Smooth muscle cell (in vitro differentiated cells): ENCODE measurements around the gene KCNH1. TPM values are rescaled to one million over a fixed set of nuclear protein-coding genes. Genes with fewer than 3 reads are reported as not detected.

Experiments used
- DNase-seq: peaks from one replicate; lab custom pipeline; 2025; ENCODE audit not compliant: unreplicated experiment; lab: John Stamatoyannopoulos, UW
- H2AFZ ChIP-seq: fragments of 200-600 bp; sonication (generic); 2 replicates; pipeline ENCODE4 v1.6.0; 2016; ENCODE audit warnings: antibody characterized with exemption, low read depth, mild to moderate bottlenecking
- H3F3A ChIP-seq: fragments of 200-600 bp; sonication (generic); 2 replicates; pipeline ENCODE4 v1.6.0; 2017; ENCODE audit warnings: antibody characterized with exemption, low read depth
- H3K27ac ChIP-seq: fragments of 200-600 bp; sonication (generic); 2 replicates; pipeline ENCODE4 v1.5.1; 2016; ENCODE audit warnings: low read depth, mild to moderate bottlenecking
- H3K27me3 ChIP-seq: fragments of 200-600 bp; sonication (generic); 2 replicates; pipeline ENCODE4 v1.6.1; 2016; ENCODE audit warnings: low read depth, mild to moderate bottlenecking
- H3K36me3 ChIP-seq: fragments of 200-600 bp; sonication (generic); 2 replicates; pipeline ENCODE4 v1.5.1; 2016; ENCODE audit warnings: low read depth
- H3K4me1 ChIP-seq: fragments of 200-600 bp; sonication (generic); 2 replicates; pipeline ENCODE4 v1.5.1; 2016; ENCODE audit warnings: low read depth
- H3K4me2 ChIP-seq: fragments of 200-600 bp; sonication (generic); 2 replicates; pipeline ENCODE4 v1.6.0; 2016; ENCODE audit warnings: mild to moderate bottlenecking
- H3K4me3 ChIP-seq: fragments of 200-600 bp; sonication (generic); 2 replicates; pipeline ENCODE4 v1.5.1; 2016; ENCODE audit warnings: mild to moderate bottlenecking
- H3K79me2 ChIP-seq: fragments of 200-600 bp; sonication (generic); 2 replicates; pipeline ENCODE4 v1.6.0; 2016; ENCODE audit warnings: low read depth, mild to moderate bottlenecking
- H3K9ac ChIP-seq: fragments of 200-600 bp; sonication (generic); 2 replicates; pipeline ENCODE4 v1.6.0; 2016; ENCODE audit warnings: low read depth
- H3K9me3 ChIP-seq: fragments of 200-600 bp; sonication (generic); replicated peaks from 2 replicates; pipeline ENCODE4 v1.5.1; 2016; ENCODE audit warnings: low read depth
- H4K20me1 ChIP-seq: fragments of 200-600 bp; sonication (generic); 2 replicates; pipeline ENCODE4 v1.6.0; 2016; ENCODE audit warnings: low read depth
- CTCF ChIP-seq: fragments of 200-600 bp; sonication (generic); IDR thresholded peaks from 2 replicates; pipeline ENCODE4 v1.5.1; 2017; ENCODE audit warnings: borderline replicate concordance, mild to moderate bottlenecking, antibody characterized with exemption; ENCODE audit not compliant: insufficient read depth, poor library complexity, severe bottlenecking
- whole genome bisulfite sequencing: methylation state at CpG from one replicate; pipeline ENCODE4 v1.1.7; 2016; ENCODE audit warnings: low lambda C conversion rate; 5-methylcytosine and 5-hydroxymethylcytosine counted together
- polyA plus RNA-seq: library from polyadenylated mRNA; unstranded; fragments of >200 nt; fragmentation: Nextera tagmentation; extraction: Ambion mirVana; gene quantifications from 2 replicates; pipeline ENCODE4 v1.2.1, GENCODE V29; 2016
- total RNA-seq: library from RNA; depleted of rRNA; stranded (reverse); fragments of >200 nt; gene quantifications from 2 replicates; pipeline ENCODE4 v1.2.3, GENCODE V29; 2014

Gene KCNH1
- total and polyA plus RNA-seq, 2 experiments from 2014 or later = 0.30 to 1.9 TPM

GRCh38 chr1:211172657-211173056 lies 38.7 kb upstream of the KCNH1 start:
- H3K4me3 ChIP-seq = no peak overlapping the region
- H3K79me2 ChIP-seq = no peaks in the 10 kb centered on the region
- no peak for TF ChIP-seq CTCF
- H3K36me3 ChIP-seq = no peaks in the 10 kb centered on the region
- peaks cover 3% of the 10 kb centered on the region for H3K9me3 ChIP-seq
- H4K20me1 ChIP-seq = no peaks in the 10 kb centered on the region
- no peaks in the 10 kb centered on the region for H3F3A ChIP-seq
- no peak overlapping the region for H2AFZ ChIP-seq
- no peak overlapping the region for H3K27ac ChIP-seq
- H3K4me2 ChIP-seq = no peak overlapping the region
- DNase-seq = no peak
- no peaks in the 10 kb centered on the region for H3K4me1 ChIP-seq
- H3K9ac ChIP-seq = no peak overlapping the region
- H3K27me3 ChIP-seq = no peaks in the 10 kb centered on the region

DNA sequence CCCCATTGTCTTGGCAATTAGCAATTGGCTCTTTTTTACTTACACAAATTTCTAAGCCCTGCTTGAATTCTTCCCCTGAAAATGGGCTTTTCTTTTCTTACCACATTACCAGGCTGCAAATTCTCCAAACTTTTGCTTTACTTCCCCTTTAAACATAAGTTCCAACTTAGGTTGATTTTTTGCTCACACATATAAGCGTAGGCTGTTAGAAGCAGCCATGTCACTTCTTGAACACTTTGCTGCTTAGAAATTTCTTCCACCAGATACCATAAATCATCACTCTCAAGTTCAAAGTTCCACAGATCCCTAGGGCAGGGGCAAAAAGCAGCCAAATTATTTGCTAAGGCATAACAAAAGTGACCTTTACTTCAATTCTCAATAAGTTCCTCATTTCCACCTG lies 35.4 kb upstream of the KCNH1 start:
- H3K4me2 ChIP-seq = no peak overlapping the region
- no peak overlapping the region for H3K4me3 ChIP-seq
- WGBS = 91% methylated on average over 1 of the region's 1 CpG
- TF ChIP-seq CTCF = no peak
- no peak overlapping the region for H2AFZ ChIP-seq
- H3K4me1 ChIP-seq = no peaks in the 10 kb centered on the region
- no peaks in the 10 kb centered on the region for H3K27me3 ChIP-seq
- no peak overlapping the region for H3K9ac ChIP-seq
- H3F3A ChIP-seq = no peaks in the 10 kb centered on the region
- DNase-seq = no peak
- no peak overlapping the region for H3K27ac ChIP-seq
- no peaks in the 10 kb centered on the region for H4K20me1 ChIP-seq
- H3K79me2 ChIP-seq = no peaks in the 10 kb centered on the region
- no peaks in the 10 kb centered on the region for H3K36me3 ChIP-seq
- peaks cover 3% of the 10 kb centered on the region for H3K9me3 ChIP-seq

DNA sequence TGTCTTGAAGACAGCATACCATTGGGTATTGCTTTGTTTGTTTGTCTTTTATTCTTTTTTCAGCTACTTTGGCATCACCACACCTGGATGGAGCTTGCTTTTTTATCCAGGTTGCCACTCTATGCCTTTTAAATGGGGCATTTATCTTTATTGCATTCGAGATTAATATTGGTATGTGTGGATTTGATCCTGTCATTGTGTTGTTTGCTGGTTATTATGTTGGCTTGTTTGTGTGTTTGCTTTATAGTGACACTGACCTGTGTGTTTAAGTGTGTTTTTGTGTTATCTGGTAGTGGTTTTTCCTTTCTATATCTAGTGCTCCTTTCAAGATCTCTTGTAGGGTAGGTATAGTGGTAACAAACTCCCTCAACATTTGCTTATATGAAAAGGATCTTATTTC lies 24.9 kb upstream of the KCNH1 start:
- WGBS = 95% methylated on average over 1 of the region's 1 CpG
- Histone ChIP-seq H3K27ac (no peak overlapping the region), H3K4me2 (no peak overlapping the region), H3K4me1 (no peaks in the 10 kb centered on the region), H3K79me2 (no peaks in the 10 kb centered on the region), H3K9ac (no peak overlapping the region), H3K36me3 (no peaks in the 10 kb centered on the region), H3K27me3 (no peaks in the 10 kb centered on the region), H4K20me1 (no peaks in the 10 kb centered on the region), H3K9me3 (no peaks in the 10 kb centered on the region), H3F3A (no peaks in the 10 kb centered on the region), H3K4me3 (no peak overlapping the region), H2AFZ (no peak overlapping the region)
- DNase-seq = no peak
- TF ChIP-seq CTCF = no peak

GRCh38 chr1:211155040-211155439 lies 21.1 kb upstream of the KCNH1 start:
- no peaks in the 10 kb centered on the region for H3K79me2 ChIP-seq
- no peaks in the 10 kb centered on the region for H3K27me3 ChIP-seq
- H3K4me1 ChIP-seq = no peaks in the 10 kb centered on the region
- WGBS = 88% methylated on average over 2 of the region's 2 CpGs
- H3K9ac ChIP-seq = no peak overlapping the region
- H3K9me3 ChIP-seq = no peaks in the 10 kb centered on the region
- H2AFZ ChIP-seq = no peak overlapping the region
- no peak for DNase-seq
- no peaks in the 10 kb centered on the region for H3K36me3 ChIP-seq
- H3K4me3 ChIP-seq = no peak overlapping the region
- H3K27ac ChIP-seq = no peak overlapping the region
- H3K4me2 ChIP-seq = no peak overlapping the region
- TF ChIP-seq CTCF = no peak
- H3F3A ChIP-seq = no peaks in the 10 kb centered on the region
- no peaks in the 10 kb centered on the region for H4K20me1 ChIP-seq
